ENCODE data around the gene ATP8A2.

DNA sequence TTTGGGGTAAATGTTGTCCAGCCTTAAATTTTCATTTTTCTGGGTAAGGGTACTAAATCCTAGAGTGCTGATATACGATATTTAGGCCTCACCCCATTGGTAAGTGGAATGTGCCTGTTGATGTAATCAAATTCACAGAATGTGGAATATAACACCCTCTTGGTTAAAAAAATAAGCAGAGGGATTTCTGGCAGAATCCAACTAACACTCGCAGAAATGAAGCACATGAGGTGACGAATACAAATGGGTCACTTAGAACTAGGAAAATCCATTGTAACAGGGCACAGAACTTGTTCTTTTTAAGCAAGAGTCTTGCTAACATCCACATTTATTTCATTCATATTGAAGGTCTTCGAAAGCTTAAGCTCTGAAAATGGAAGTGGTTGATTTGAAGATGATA lies 359.8 kb downstream of the ATP8A2 start:
- TF ChIP-seq, protein P1, sequence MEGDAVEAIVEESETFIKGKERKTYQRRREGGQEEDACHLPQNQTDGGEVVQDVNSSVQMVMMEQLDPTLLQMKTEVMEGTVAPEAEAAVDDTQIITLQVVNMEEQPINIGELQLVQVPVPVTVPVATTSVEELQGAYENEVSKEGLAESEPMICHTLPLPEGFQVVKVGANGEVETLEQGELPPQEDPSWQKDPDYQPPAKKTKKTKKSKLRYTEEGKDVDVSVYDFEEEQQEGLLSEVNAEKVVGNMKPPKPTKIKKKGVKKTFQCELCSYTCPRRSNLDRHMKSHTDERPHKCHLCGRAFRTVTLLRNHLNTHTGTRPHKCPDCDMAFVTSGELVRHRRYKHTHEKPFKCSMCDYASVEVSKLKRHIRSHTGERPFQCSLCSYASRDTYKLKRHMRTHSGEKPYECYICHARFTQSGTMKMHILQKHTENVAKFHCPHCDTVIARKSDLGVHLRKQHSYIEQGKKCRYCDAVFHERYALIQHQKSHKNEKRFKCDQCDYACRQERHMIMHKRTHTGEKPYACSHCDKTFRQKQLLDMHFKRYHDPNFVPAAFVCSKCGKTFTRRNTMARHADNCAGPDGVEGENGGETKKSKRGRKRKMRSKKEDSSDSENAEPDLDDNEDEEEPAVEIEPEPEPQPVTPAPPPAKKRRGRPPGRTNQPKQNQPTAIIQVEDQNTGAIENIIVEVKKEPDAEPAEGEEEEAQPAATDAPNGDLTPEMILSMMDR (IDR thresholded peaks at IDR 0.05) = no peak
- TF ChIP-seq, protein P2, sequence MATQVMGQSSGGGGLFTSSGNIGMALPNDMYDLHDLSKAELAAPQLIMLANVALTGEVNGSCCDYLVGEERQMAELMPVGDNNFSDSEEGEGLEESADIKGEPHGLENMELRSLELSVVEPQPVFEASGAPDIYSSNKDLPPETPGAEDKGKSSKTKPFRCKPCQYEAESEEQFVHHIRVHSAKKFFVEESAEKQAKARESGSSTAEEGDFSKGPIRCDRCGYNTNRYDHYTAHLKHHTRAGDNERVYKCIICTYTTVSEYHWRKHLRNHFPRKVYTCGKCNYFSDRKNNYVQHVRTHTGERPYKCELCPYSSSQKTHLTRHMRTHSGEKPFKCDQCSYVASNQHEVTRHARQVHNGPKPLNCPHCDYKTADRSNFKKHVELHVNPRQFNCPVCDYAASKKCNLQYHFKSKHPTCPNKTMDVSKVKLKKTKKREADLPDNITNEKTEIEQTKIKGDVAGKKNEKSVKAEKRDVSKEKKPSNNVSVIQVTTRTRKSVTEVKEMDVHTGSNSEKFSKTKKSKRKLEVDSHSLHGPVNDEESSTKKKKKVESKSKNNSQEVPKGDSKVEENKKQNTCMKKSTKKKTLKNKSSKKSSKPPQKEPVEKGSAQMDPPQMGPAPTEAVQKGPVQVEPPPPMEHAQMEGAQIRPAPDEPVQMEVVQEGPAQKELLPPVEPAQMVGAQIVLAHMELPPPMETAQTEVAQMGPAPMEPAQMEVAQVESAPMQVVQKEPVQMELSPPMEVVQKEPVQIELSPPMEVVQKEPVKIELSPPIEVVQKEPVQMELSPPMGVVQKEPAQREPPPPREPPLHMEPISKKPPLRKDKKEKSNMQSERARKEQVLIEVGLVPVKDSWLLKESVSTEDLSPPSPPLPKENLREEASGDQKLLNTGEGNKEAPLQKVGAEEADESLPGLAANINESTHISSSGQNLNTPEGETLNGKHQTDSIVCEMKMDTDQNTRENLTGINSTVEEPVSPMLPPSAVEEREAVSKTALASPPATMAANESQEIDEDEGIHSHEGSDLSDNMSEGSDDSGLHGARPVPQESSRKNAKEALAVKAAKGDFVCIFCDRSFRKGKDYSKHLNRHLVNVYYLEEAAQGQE (IDR thresholded peaks at IDR 0.05; ENCODE audit: insufficient read depth in 1 of 2, low read depth in 2 of 2, low read length in 1 of 2) = no peak
- no peak for TF ChIP-seq POLR2AphosphoS5 (IDR thresholded peaks at IDR 0.05; ENCODE audit: low read depth, low read length)
- TF ChIP-seq SIN3A (IDR thresholded peaks at IDR 0.05; ENCODE audit: borderline replicate concordance, insufficient read depth, low read depth, low read length) = no peak

Measured in Panc1 (cell line).